ENCODE results near the gene MAPK11.

MAPK11 gene

DNA sequence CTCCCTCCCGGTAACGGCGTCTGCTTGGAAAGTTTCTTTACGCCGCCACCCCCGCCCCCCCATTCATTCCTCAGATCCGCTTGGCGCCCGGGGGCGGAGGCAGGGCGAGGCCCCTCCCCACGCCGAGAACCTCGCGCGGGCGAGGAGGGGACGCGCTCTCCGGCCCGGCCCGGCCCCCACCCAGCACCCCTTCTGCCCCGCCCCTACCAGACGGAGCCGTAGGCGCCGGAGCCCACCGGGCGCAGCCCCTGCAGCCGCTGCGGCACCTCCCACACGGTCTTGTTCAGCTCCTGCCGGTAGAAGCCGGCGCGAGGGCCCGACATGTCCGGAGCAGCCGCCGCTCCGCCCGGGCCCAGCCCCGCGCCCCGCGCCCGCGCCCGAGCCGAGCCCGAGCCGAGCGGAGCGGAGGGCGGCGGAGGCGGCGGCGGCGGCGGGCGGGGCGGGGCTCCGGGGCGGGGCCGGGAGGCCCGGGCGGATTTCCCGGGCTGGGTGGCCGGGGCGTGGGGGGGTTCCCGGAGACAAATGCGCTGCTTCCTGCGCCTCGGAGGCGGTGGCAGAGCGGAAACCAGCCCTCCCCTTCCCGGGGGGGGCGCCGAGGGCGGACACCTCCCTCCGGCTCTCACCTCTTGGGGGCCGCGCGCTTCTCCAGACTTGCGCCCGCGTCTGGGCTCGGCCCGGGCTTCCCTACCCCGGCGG, at the start of gene MAPK11:
Gene MAPK11, minus strand, starts transcription at position 411 of the 696 bp plus-strand sequence. Its CDS starts 88 bp downstream, at position 323.
- peak; percentile 76 for DNase-seq

DNA sequence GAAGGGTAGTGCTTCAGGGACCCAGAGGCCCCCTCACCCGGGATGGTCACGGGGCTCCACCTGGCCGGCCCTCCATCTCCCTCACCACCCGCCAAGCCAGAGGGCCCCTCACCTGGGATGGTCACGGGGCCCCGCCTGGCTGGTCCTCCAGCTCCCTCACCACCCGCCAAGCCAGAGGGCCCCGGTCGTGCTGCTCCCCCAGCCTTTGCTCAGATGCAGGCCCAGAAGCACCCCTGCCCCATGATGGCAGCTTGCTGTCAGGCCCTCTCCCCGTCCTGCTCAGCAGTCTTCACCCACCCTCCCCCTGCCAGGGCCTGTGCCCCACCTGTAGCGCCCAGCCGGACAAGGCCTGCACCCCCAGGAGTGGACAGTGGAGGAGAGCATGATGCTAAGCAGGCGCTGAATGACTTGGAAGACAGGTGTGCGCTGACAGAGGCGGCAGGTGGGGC, 49.3 kb upstream of the MAPK11 start:
- no peak for DNase-seq

DNA sequence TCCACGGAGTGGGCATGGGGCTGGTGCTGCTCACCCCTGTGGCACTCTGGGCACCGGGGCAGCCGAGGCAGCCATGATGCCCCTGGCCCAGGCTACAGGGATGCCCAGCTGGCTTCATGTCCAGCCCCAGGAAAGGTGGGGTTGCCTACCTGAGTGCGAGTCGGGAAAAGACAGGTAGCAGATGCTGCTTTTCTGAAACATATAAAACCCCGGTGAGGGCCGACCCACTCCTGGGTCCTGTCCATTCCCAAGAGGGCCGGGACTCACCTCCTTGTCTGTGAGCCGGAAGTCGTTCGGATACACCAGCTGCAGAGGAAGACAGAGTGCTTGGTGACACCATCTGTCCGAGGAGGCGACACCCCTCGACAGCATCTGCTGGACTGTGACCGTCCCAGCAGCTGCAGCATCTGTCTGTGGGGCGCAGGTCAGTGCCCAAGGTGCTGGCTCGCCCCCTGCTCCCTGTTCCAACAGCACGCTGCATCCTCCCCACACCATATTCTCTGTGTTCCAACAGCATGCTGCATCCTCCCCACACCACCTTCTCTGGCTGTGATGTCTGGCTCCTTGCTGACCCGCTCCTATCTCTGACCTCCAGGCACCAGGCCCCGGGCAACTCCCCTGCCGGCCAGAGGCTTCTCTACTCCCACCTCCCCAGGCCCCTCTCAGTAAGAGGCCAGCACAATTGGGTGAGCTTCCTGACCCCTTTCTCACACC, 48.7 kb upstream of the MAPK11 start:
- no peak for DNase-seq

DNA sequence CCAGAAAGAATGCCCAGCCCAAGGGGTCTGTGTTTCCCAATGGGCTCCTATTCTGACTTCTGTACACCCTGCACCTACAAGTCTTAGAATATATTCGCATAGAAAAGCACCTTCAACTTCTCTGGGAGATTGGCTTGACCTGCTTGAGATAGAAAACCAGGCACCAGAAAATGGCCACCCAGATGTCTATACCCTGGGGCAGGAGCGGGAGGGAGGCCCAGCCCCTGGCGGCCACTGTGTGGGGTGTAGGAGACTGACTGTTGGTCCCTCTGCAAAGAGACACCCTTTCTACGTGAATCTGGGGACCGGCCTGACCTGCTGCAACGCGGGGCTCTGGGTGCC, 48.1 kb upstream of the MAPK11 start:
- DNase-seq: no peak

DNA sequence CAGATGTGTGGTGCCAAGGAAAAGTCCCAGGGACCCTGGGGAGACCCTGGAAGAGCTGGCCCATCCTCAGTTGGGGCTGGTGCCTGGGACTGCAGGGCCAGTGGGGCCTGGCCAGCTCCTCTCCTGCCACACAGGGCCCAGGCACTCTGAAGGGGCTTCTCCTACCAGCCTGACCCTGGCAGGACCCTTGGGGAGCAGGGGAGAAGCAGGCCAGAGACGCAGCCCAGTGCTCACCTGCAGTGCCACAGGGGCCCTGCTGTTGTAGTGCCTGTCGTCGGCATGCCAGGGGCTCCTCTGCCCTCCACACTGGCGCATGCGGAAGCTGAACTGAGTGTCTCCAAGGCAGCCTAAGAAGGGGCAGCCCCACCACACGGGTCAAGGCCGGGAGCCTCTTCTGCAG, 47.5 kb upstream of the MAPK11 start:
- DNase-seq: no peak

DNA sequence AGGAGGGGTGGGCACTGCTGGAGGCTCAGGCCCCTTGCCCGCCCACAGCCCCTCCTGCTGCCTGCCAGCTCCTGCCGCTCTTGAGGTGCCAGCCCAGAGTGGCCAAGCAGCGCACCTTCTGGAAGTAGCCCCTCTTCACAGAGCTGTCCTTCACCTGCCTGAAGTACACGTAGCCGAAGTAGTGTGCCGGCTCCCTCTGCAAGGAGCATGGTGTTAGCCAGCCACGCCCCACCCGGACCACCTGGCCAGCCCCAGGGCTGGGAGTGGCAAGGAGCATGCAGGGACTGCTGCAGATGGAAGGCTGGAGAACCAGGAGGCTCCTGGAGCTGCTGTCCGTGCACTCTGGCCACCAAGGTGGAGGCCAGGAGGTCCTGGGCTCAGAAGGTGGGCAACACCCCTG, 47.0 kb upstream of the MAPK11 start:
- no peak for DNase-seq

DNA sequence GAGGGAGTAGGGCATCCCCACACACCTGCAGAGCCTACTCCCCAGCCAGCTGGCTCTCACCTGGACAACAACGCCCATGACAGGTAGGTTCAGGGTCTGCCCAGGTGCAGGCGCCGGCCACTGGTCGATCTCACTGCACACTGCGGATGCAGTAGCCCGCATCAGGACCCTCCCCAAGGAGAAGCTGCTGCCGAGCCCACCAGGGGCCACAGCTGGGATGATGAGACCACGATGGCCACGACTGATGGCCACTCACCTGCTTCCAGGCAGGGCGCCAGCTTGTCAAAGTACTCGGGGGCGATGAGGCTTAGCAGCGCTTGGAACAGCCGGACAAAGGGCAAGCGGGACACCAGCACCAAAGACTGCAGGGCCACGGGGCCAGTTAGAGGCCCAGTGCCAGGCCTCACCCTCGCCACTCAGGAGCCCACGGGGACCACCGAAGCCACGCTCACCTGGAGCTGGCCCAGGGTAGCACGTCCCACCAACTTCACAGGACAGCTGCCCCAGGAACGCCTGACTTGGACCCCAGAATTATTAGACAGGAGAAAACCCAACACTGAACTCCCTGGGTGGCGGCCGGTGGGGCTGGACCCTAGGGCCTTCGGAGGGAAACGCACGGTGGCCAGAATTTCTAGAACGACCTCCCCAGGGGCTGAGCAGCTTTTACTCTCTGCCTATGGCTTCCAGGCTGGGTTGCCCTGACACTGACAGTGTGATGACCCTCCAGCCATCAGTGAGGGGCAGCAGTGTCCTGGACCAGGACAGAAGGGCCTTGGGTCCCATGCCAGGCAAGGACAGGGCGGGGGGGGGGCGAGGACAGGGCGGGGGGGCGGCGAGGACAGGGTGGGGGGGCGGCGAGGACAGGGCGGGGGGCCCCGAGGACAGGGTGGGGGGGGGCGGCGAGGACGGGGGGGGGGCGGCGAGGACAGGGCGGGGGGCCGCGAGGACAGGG, 46.2 kb upstream of the MAPK11 start:
- DNase-seq: no peak

DNA sequence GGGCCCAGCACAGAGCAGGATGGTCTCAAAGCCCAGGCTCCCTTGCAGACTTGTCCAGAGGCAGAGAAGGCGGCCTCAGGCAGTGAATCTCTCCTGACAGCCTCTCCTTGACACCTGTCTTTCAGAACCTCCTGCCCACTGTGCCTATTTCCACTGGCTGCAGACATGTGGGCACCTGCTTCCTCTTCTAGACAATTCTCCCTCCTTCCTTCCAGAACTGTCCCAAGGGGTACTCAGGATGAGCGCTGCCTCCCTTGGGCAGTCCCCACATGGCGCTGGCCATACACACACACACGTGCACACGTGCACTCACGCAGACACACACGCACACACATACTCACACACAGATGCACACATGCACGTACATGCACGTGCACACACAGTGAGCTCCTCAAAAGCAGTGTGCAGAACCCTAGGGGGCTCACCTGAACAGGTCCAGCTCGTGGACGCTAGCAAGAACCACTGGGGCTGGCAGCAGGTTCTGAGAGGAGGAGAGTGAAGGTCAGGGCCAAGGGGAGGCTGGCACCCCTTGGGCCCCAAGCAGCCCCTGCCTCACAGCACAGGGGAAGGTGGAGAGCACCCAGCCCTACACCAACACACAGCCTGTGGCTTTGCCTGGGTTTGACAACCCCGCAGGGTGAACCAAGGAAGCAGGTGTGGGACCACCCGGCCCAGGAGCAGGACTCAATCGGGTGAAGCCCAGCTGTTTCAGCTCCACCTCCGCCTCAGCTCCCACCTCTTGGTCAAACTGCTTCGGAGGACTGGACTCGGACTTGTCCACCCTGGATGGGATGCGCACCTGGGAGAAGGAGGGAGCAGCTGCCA, 45.3 kb upstream of the MAPK11 start:
- no peak for DNase-seq

DNA sequence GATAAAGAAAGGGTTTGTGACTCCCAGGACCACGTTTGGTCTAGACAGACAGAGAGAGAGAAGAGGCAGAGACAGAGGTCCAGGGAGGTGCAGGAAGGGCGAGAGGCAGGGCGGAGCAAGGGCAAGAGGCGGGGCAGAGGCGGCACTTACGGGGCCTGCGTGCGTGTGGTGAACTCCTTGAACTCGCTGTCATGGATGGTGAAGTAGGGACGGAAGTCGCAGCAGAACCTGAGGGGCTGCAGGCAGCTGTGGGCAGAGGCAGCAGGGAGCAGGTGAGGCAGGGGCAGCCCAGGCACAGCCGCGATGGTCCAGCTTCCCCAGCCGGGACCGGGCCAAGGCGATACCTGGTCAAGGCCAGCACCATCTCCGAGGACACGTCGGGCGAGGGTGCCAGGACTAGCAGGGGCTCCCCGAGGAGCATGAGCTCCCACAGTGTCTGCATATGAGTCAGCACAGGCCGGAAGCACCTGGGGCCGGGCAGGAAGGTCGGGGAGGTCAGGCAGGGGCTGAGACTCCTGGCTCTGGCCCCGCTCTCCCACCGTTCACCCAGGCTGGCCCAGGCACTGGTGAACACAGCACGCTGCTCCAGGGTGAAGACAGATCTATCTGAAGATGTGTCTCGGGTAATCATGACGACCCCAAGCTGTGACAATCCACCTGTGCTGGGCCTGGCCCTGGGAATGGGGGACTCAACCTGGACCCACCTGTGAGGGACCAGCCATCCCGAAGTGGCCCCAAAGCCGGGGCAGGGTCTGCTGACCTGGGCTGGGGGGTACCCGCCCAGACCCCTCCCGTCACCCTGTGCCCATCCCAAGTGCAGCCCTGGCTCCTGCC, 44.5 kb upstream of the MAPK11 start:
- peak; percentile 77 for DNase-seq

DNA sequence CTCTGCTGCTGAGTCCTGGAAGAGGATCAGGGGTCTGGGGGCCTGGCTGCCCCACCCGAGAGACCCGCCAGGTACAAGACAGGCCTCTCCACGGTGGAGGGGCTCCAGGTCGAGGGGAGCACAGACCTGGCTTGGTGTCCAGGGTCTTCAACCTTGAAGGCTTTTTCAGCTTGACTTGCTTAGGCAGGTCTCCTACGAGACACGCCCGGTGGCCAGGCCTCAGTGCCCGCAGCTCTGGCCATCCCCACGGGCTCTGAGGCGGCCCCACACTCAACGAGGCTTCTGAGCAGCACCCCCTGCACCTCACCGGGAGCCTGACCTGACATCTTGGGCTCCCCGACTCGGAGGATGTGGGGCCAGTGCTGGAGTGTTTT, 43.9 kb upstream of the MAPK11 start:
- DNase-seq: no peak

DNA sequence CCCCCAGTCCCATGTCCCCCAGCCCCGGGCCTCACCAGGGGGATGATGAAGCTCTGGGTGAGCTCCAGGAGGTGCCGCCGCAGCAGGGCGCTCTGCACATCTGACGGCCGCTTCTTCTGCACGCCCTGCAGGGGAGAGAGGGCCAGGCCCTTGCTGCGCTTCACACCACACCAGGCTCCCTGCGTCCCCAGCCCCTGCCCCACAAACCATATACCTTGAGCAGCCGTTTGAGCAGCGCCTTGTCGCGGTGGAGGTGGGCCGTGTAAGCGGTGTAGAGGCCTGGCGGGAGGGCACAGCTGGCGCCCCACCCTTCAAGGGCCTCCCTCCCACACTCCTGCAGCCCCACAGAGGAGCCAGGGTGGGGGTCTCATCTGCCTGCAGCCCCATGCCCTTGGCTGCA, 43.4 kb upstream of the MAPK11 start:
- no peak for DNase-seq

DNA sequence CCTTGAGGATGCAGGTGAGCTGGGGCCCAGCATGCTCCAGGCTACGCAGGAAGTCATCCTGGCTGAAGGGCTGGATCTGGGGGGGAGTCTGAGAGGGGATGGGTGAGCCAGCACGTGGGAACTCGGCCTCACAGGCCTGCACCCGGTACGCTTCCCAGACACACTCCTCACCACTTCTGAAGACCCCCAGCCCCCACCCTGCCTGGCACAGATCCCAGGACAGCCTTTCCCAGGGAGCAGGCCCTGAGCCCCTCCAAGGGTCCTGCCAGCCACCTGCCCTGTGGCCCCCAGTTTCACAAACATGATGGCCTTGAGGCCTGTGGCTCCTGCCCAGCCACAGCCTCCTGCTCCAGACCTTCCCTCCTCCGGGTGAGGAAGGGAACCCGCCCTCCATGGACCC, 42.8 kb upstream of the MAPK11 start:
- no peak for DNase-seq

DNA sequence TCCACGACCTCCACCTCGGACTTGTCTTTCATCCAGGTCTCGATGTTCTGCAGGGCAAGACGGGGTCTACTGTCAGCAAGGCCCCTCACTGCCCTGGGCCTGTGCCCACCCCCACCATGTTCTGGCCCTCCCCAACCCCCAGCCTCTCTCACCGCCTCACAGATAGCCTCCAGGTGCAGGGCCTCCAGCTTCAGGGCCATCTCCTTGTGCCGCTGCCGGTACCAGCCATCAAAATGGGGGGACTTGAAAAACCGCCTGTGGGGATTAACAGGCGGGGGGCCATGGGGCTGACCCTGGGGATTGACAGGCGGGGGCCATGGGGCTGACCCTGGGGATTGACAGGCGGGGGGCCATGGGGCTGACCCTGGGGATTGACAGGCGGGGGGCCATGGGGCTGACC, 42.2 kb upstream of the MAPK11 start:
- DNase-seq: no peak

DNA sequence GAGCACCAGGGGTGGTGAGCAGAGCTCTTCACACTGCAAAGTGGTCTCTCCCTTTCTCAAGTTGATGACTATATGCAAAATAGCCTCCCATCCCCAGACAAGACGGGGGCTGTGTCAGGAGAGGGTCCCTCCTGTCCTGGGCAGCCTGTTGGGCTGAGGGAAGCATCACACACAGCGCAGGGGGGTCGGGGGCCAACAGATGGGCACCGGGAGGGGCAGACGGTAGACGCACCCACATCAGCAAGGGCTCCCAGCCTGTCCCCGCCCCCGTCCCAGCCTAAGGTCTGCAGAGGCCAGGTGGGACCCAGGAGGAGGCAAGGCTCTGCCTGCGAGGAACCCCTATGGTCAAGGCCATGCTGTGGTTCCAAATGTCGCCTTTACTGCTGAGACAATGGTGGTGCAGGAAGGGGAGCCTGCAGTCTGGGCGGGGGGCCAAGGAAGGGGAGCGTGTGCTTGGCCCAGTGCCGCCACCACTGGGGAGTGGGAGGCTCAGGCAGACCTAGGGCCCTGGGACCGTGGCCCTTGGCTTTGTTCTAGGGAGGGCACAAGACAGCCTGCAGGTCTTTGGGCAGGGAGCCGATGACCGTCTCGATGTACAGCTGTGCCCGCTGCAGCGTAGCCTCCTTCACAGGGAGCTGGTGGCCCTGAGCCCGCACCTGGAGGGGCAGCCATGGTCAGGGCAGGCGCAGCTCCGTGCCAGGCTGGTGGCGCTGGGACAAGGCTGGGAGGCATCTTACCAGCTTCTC, 41.6 kb upstream of the MAPK11 start:
- DNase-seq: no peak

DNA sequence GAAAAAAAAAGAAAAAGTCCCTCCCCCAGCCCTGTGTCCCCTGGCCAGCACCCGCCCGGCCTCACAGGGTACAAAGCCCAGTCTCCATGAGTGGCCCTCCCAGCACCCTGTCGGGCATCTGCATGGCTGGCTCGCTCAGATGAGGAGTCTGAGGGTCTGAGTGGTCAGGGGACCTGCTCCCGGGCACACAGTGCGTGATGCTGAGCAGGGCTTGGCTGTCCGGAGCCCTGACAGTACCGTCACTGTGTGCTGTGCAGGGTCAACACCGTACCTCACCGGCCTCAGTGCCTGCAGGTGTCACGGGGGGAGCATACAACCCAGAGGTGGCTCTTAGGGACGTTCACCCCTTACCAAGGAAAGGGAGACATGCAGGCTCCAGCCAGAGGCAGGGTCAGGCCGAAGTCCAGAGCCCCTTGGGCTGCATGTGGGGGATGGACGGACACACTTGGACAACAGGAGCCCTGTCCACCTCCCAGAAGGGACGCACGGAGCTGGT, 40.8 kb upstream of the MAPK11 start:
- DNase-seq: no peak

DNA sequence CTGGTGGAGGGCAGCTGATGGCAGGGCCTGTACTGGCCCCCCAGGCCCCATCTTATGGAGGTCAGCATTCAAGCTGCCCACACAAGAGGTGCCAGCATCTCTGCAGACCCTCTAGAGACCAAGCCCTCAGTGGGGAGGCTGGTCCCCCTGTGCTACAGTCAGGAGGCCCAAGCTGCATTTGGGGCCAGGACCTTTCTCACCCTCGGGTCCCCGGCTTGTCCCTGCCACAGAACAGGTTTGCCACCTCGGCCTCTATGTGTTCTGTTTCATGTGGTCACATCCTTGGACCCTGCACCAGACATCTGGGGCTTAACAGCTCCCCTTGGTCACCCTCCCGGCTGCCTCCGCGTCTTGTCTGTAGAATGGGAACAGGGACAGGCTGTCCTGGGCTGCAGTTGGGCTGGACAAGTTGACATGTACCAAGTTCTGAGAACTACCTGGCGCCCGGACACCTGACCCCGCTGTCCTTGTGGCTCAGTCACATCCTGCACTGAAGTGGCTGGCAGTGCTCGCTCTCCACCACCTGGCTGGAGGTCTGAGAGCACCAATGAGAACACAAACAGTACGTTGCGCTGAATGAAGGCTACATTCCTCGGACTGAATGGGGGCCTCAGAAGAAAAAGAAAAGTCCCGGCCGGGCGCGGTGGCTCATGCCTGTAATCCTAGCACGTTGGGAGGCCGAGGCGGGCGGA, 40.0 kb upstream of the MAPK11 start:
- DNase-seq: no peak

DNA sequence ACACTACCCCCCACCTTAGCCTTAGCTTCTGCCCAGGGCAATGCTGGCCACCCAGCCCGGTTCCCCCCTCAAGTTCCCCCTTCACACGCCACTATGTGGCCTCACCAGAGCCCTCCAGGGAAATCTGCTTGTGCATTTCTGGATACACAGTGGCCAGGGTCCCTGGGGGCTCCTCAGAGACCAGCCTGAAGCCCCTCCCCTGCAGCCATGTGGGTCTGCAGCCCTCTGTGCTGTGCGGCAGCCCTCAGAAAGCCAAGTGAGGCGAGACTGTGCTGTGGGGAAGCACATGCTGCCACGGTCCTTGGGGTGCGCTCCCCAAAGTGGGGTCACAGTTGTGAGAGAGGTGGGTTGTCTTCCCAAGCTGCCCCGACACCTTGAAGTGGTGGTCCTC, 39.4 kb upstream of the MAPK11 start:
- no peak for DNase-seq

DNA sequence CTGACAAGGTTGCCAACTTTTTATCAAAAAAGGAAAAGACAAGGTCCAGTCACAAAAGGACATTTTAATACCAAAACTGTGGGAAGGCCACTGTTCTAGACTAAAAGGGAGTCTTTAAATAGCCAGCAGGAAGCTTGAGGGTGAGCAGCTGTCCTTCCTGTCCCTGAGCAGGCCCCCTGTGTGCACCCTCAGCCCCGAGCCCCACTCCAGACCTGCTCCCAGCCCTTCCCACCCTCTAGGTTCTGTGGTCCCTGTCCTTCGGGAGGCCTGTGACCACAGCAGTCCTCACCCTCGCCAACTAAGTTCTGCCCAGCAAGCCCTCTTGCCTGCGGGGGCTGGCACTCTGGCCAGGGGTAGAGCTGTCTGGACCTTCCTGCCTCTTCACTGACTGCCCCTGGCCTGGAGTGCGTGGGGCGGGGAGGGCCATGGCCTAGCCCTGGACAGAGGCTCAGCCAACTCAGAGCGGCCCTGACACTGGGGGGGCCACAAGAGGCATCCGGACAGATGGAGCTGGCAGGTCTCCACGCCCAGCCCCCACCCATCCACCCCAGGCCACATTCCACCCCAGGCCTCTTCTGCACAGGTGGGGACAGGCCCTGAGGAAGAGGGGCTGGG, 38.9 kb upstream of the MAPK11 start:
- DNase-seq: no peak

DNA sequence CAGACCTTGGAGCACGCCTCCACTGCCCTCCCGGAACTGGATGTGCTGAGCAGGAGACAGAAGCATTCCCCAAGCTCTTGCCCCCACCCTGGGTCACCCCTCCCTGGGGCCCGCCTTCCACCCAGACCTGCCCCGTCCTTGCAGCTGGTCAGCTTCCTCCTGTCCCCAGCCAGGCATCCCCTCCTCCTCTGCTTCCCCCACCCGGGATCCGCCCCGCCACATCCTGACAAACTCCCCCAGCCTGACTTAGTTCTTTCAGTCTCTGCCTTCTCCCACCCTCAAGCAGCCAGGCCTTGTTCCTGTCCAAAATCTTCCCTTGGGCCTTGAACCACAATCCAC, 38.4 kb upstream of the MAPK11 start:
- peak; percentile 61 for DNase-seq

All from CD4-positive, alpha-beta T cell treated with Interferon gamma for 1 hour (primary cell).